Measurements from ENCODE around the gene ZBTB40.

DNA sequence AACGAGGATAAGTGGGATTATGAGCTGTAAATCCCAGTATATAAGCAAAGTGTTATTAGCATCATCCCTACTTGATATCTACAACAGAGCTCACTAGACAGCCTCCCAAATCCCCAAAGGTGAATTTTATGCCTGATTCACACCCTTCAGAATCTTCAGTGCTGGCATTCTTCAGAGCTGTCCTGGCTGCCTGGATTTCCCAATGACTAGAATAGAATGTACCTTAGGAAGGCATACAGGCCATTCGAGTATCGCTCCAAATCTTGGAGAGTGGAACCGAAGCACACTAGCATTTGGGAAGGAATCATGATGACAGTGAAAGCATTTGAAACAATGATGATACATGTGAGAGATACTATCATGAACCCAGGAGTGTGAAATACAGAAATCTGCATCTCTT lies 22.3 kb downstream of the ZBTB40 start:
- TF ChIP-seq, protein P1, sequence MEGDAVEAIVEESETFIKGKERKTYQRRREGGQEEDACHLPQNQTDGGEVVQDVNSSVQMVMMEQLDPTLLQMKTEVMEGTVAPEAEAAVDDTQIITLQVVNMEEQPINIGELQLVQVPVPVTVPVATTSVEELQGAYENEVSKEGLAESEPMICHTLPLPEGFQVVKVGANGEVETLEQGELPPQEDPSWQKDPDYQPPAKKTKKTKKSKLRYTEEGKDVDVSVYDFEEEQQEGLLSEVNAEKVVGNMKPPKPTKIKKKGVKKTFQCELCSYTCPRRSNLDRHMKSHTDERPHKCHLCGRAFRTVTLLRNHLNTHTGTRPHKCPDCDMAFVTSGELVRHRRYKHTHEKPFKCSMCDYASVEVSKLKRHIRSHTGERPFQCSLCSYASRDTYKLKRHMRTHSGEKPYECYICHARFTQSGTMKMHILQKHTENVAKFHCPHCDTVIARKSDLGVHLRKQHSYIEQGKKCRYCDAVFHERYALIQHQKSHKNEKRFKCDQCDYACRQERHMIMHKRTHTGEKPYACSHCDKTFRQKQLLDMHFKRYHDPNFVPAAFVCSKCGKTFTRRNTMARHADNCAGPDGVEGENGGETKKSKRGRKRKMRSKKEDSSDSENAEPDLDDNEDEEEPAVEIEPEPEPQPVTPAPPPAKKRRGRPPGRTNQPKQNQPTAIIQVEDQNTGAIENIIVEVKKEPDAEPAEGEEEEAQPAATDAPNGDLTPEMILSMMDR (IDR thresholded peaks at IDR 0.05 in 2 of 3, conservative IDR thresholded peaks at IDR 0.05 in 1 of 3; ENCODE audit: borderline replicate concordance in 1 of 3, insufficient read depth in 1 of 3, low read depth in 2 of 3, low read length in 2 of 3), result no peak
- TF ChIP-seq POLR2AphosphoS5 (IDR thresholded peaks at IDR 0.05; ENCODE audit: low read depth, low read length) (no peak), EZH2 (IDR thresholded peaks at IDR 0.05) (no peak)
- TF ChIP-seq, protein P2, sequence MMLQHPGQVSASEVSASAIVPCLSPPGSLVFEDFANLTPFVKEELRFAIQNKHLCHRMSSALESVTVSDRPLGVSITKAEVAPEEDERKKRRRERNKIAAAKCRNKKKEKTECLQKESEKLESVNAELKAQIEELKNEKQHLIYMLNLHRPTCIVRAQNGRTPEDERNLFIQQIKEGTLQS (IDR thresholded peaks at IDR 0.05), result no peak

All from HCT116 (cell line).